ENCODE data around the gene IFRD1. TPM values are rescaled to one million over a fixed set of nuclear protein-coding genes. Genes with fewer than 3 reads are reported as not detected.

Gene IFRD1
- total RNA-seq, 1 experiment from 2014 or later, result 67.8 TPM

- H2BK15ac ChIP-seq (ENCODE audit: low read depth, low read length), result no peak overlapping the region
- TF ChIP-seq, protein P1, sequence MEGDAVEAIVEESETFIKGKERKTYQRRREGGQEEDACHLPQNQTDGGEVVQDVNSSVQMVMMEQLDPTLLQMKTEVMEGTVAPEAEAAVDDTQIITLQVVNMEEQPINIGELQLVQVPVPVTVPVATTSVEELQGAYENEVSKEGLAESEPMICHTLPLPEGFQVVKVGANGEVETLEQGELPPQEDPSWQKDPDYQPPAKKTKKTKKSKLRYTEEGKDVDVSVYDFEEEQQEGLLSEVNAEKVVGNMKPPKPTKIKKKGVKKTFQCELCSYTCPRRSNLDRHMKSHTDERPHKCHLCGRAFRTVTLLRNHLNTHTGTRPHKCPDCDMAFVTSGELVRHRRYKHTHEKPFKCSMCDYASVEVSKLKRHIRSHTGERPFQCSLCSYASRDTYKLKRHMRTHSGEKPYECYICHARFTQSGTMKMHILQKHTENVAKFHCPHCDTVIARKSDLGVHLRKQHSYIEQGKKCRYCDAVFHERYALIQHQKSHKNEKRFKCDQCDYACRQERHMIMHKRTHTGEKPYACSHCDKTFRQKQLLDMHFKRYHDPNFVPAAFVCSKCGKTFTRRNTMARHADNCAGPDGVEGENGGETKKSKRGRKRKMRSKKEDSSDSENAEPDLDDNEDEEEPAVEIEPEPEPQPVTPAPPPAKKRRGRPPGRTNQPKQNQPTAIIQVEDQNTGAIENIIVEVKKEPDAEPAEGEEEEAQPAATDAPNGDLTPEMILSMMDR (conservative IDR thresholded peaks at IDR 0.05), result no peak
- H3K9me3 ChIP-seq (ENCODE audit: control insufficient read depth, low read depth, low read length), result no peaks in the 10 kb centered on the region
- Mint-ChIP-seq H3K4me3 (no peak overlapping the region), H3K27me3 (ENCODE audit: low read depth) (no peaks in the 10 kb centered on the region), H3K27ac (no peak overlapping the region), H3K9me3 (no peaks in the 10 kb centered on the region), H3K36me3 (ENCODE audit: insufficient read depth in 1 of 3, low read depth in 3 of 3) (peaks cover 20 to 55% (median 43%) of the 10 kb centered on the region in 3 experiments), H3K4me1 (no peaks in the 10 kb centered on the region)
- H4K5ac ChIP-seq (ENCODE audit: insufficient read length, low read depth, low read length), result no peak overlapping the region
- no peak overlapping the region for H2BK120ac ChIP-seq (ENCODE audit: low read depth, low read length, poor library complexity, severe bottlenecking)
- H3K4me1 ChIP-seq (ENCODE audit: insufficient read depth, low read length), result no peaks in the 10 kb centered on the region
- H4K20me1 ChIP-seq (ENCODE audit: control insufficient read depth, insufficient read depth, insufficient read length), result no peaks in the 10 kb centered on the region
- H3T11ph ChIP-seq (ENCODE audit: low read length), result no peak overlapping the region
- no peak overlapping the region for H2BK5ac ChIP-seq (ENCODE audit: insufficient read length, low read length)
- no peak overlapping the region for H2BK12ac ChIP-seq (ENCODE audit: insufficient read length, low read depth, low read length)
- no peaks in the 10 kb centered on the region for H3K79me1 ChIP-seq (ENCODE audit: insufficient read depth, low read depth, low read length, poor library complexity, severe bottlenecking)
- DNase-seq, result no peak
- H3K56ac ChIP-seq (ENCODE audit: insufficient read length, low read depth, low read length), result no peak overlapping the region
- no peaks in the 10 kb centered on the region for H3K79me2 ChIP-seq (ENCODE audit: insufficient read depth, low read length)
- no peak overlapping the region for H2BK20ac ChIP-seq (ENCODE audit: low read depth, low read length, poor library complexity, severe bottlenecking)
- no peaks in the 10 kb centered on the region for H3K23me2 ChIP-seq (ENCODE audit: insufficient read length, low read depth, low read length, poor library complexity, severe bottlenecking)
- no peak overlapping the region for H4K91ac ChIP-seq (ENCODE audit: insufficient read length, low read depth, low read length)
- H3K4ac ChIP-seq (ENCODE audit: low read depth, low read length), result no peak overlapping the region
- no peak overlapping the region for H3K4me2 ChIP-seq (ENCODE audit: insufficient read depth, insufficient read length, low read length)
- H3K27ac ChIP-seq (ENCODE audit: insufficient read length, low read depth, low read length), result no peak overlapping the region
- no peak overlapping the region for H3K18ac ChIP-seq (ENCODE audit: insufficient read length, low read depth, low read length)
- H3K9ac ChIP-seq (ENCODE audit: extremely low read depth, insufficient read length, low read length), result no peak overlapping the region
- no CpG with 5 or more reads among the region's 8 CpGs for WGBS (ENCODE audit: extremely low coverage, insufficient read length, low lambda C conversion rate)
- no peak overlapping the region for H3K14ac ChIP-seq (ENCODE audit: insufficient read depth, low read length)
- H3K23ac ChIP-seq (ENCODE audit: insufficient read length, low read depth, low read length), result no peak overlapping the region
- H2AK5ac ChIP-seq (ENCODE audit: insufficient read length, low read length), result no peak overlapping the region
- no peaks in the 10 kb centered on the region for H3K27me3 ChIP-seq (ENCODE audit: insufficient read depth, low read length)
- H2AFZ ChIP-seq (ENCODE audit: low read length), result no peak overlapping the region
- H4K8ac ChIP-seq (replicated peaks; ENCODE audit: insufficient read length, low read depth, low read length), result no peak overlapping the region
Observed at GRCh38 chr7:112476390-112477052, 26.3 kb downstream of the IFRD1 start.
